ENCODE measurements around the gene MAP4K2. TPM values are rescaled to one million over a fixed set of nuclear protein-coding genes. Genes with fewer than 3 reads are reported as not detected.
A peak's percentile ranks its signal among the peaks of the same experiment; 100 is the strongest.

MAP4K2 gene
- total and polyA plus RNA-seq, 12 donors = 4.6 to 19.9 (median 8.4) TPM

- no peak for TF ChIP-seq CTCF (IDR thresholded peaks at IDR 0.05)
- Histone ChIP-seq H3K27me3 (no peaks in the 10 kb centered on the region), H3K4me3 (no peak overlapping the region), H3K27ac (peak overlapping the region; percentile 24 to 87 (median 78)), H3K9me3 (no peaks in the 10 kb centered on the region), H3K4me1 (peaks cover 37 to 84% (median 76%) of the 10 kb centered on the region in 9 donors), H3K36me3 (peaks cover 5 to 64% (median 43%) of the 10 kb centered on the region in 9 donors)
- no peak for DNase-seq
- intact Hi-C loops (cut with DNase I) = no loop called here
- WGBS, 2 donors = 47 to 48% methylated on average over 13 of the region's 13 CpGs
- peak in 4 of 8 donors; percentile 7 to 12 (median 10) for ATAC-seq
Observed at GRCh38 chr11:64762674-64763525, 40.1 kb downstream of the MAP4K2 start.

- DNase-seq = no peak
- no peak overlapping the region for H3K4me3 ChIP-seq
- peaks cover 4 to 58% (median 36%) of the 10 kb centered on the region in 9 donors for H3K36me3 ChIP-seq
- H3K4me1 ChIP-seq = peaks cover 33 to 77% (median 70%) of the 10 kb centered on the region in 9 donors
- no peaks in the 10 kb centered on the region for H3K27me3 ChIP-seq
- intact Hi-C loops (cut with DNase I) = no loop called here
- ATAC-seq = no peak
- TF ChIP-seq CTCF (IDR thresholded peaks at IDR 0.05) = no peak
- WGBS, 2 donors = 62 to 66% methylated on average over 5 of the region's 5 CpGs
- H3K27ac ChIP-seq = peak overlapping the region in 8 of 10 donors; percentile 65 to 87 (median 79)
- no peaks in the 10 kb centered on the region for H3K9me3 ChIP-seq
Observed at GRCh38 chr11:64762277-64762673, 40.7 kb downstream of the MAP4K2 start.

- DNase-seq (no peak), ATAC-seq (no peak)
- Histone ChIP-seq H3K9me3 (no peaks in the 10 kb centered on the region), H3K27ac (peak overlapping the region in 9 of 10 donors; percentile 69 to 87 (median 82)), H3K36me3 (peaks cover 0 to 44% (median 23%) of the 10 kb centered on the region in 9 donors), H3K4me1 (peaks cover 33 to 78% (median 68%) of the 10 kb centered on the region in 9 donors), H3K4me3 (no peak overlapping the region), H3K27me3 (no peaks in the 10 kb centered on the region)
- TF ChIP-seq CTCF (IDR thresholded peaks at IDR 0.05) = no peak
- WGBS, 2 donors = 65 to 73% methylated on average over 7 of the region's 7 CpGs
- intact Hi-C loops (cut with DNase I) = no loop called here
Observed at GRCh38 chr11:64760759-64761420, 42.1 kb downstream of the MAP4K2 start.

All from heart right ventricle (tissue), 16 donors.